DOHH2 (cell line): Measurements from ENCODE around the gene KRT12.

ENCODE experiments used
- CTCF ChIP-seq: fragments of 200-600 bp; sonication (generic); IDR thresholded peaks from one replicate; pipeline ENCODE4 v1.5.1; 2014; ENCODE audit warnings: antibody characterized with exemption, mild to moderate bottlenecking, low read depth, low read length; ENCODE audit not compliant: poor library complexity, severe bottlenecking
- EZH2phosphoT487 ChIP-seq: fragments of 200-600 bp; sonication (generic); IDR thresholded peaks from 2 replicates; pipeline ENCODE4 v1.6.1; 2017; ENCODE audit warnings: borderline replicate concordance, mild to moderate bottlenecking, antibody characterized with exemption, low read length, moderate library complexity, mixed read lengths

- TF ChIP-seq CTCF (no peak), EZH2phosphoT487 (no peak)
These were observed 20.4 kb downstream of the KRT12 start for GRCh38 chr17:40846515-40847144.
